ENCODE measurements around the gene PPP2R5C.
A peak's percentile ranks its signal among the peaks of the same experiment; 100 is the strongest.

The PPP2R5C gene

DNA sequence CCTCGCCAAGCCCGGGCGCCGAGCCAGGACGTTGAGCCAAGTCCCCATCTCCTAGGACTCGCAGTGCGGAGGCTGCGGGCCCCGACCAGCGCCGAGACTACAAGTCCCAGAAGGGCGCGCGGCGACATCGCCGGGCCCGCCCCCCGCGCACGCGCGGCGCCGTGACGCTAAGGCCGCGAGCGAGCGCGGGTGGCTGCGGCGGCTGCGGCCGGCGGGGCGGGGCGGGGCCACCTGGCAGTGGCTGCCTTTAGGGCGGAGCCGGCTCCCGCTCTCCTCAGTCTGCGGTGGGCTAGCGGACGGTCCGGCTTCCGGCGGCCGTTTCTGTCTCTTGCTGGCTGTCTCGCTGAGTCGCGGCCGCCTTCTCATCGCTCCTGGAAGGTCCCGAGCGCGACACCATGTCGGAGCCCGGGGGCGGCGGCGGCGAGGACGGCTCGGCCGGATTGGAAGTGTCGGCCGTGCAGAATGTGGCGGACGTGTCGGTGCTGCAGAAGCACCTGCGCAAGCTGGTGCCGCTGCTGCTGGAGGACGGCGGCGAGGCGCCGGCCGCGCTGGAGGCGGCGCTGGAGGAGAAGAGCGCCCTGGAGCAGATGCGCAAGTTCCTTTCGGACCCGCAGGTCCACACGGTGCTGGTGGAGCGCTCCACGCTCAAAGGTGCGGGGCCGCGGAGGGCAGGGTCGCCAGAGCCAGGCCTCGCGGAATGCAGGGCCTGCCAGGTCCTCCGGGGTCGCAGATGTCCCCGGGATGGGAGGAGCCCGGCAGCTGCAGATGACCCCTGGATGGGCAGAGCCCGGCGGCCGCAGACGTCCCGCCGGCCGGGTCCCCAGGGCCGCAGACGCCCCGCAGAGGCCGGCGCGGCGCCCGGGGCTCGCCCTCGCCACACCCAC lies 203.0 kb downstream of the PPP2R5C start, which contains the start of gene DYNC1H1 (continued):
- TF ChIP-seq, protein P1, sequence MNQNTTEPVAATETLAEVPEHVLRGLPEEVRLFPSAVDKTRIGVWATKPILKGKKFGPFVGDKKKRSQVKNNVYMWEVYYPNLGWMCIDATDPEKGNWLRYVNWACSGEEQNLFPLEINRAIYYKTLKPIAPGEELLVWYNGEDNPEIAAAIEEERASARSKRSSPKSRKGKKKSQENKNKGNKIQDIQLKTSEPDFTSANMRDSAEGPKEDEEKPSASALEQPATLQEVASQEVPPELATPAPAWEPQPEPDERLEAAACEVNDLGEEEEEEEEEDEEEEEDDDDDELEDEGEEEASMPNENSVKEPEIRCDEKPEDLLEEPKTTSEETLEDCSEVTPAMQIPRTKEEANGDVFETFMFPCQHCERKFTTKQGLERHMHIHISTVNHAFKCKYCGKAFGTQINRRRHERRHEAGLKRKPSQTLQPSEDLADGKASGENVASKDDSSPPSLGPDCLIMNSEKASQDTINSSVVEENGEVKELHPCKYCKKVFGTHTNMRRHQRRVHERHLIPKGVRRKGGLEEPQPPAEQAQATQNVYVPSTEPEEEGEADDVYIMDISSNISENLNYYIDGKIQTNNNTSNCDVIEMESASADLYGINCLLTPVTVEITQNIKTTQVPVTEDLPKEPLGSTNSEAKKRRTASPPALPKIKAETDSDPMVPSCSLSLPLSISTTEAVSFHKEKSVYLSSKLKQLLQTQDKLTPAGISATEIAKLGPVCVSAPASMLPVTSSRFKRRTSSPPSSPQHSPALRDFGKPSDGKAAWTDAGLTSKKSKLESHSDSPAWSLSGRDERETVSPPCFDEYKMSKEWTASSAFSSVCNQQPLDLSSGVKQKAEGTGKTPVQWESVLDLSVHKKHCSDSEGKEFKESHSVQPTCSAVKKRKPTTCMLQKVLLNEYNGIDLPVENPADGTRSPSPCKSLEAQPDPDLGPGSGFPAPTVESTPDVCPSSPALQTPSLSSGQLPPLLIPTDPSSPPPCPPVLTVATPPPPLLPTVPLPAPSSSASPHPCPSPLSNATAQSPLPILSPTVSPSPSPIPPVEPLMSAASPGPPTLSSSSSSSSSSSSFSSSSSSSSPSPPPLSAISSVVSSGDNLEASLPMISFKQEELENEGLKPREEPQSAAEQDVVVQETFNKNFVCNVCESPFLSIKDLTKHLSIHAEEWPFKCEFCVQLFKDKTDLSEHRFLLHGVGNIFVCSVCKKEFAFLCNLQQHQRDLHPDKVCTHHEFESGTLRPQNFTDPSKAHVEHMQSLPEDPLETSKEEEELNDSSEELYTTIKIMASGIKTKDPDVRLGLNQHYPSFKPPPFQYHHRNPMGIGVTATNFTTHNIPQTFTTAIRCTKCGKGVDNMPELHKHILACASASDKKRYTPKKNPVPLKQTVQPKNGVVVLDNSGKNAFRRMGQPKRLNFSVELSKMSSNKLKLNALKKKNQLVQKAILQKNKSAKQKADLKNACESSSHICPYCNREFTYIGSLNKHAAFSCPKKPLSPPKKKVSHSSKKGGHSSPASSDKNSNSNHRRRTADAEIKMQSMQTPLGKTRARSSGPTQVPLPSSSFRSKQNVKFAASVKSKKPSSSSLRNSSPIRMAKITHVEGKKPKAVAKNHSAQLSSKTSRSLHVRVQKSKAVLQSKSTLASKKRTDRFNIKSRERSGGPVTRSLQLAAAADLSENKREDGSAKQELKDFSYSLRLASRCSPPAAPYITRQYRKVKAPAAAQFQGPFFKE (tag by site-specific recombination; IDR thresholded peaks at IDR 0.05; ENCODE audit: borderline replicate concordance): peak; percentile 35; the same call in 1 of the 2 replicates
- TF ChIP-seq ZNF76 (tag by site-specific recombination; IDR thresholded peaks at IDR 0.05; ENCODE audit: borderline replicate concordance, low read depth) (peak; percentile 75; the same call in 1 of the 2 replicates), KLF1 (tag by site-specific recombination; IDR thresholded peaks at IDR 0.05) (peak; percentile 61), ZNF660 (tag by site-specific recombination; IDR thresholded peaks at IDR 0.05) (peak; percentile 78; the same call in 1 of the 2 replicates), ZNF19 (tag by site-specific recombination; IDR thresholded peaks at IDR 0.05; ENCODE audit: low read depth) (no peak), ZNF501 (tag by site-specific recombination; IDR thresholded peaks at IDR 0.05) (peak; percentile 94), ZSCAN30 (tag by site-specific recombination; IDR thresholded peaks at IDR 0.05) (peak; percentile 46; the same call in 1 of the 2 replicates), ZNF600 (tag by site-specific recombination; IDR thresholded peaks at IDR 0.05) (peak; percentile 86), YY2 (tag by site-specific recombination; IDR thresholded peaks at IDR 0.05) (peak; percentile 55; the same call in 1 of the 2 replicates), ZXDB (tag by site-specific recombination; IDR thresholded peaks at IDR 0.05) (peak; percentile 48; the same call in 1 of the 2 replicates)
- TF ChIP-seq, protein P2, sequence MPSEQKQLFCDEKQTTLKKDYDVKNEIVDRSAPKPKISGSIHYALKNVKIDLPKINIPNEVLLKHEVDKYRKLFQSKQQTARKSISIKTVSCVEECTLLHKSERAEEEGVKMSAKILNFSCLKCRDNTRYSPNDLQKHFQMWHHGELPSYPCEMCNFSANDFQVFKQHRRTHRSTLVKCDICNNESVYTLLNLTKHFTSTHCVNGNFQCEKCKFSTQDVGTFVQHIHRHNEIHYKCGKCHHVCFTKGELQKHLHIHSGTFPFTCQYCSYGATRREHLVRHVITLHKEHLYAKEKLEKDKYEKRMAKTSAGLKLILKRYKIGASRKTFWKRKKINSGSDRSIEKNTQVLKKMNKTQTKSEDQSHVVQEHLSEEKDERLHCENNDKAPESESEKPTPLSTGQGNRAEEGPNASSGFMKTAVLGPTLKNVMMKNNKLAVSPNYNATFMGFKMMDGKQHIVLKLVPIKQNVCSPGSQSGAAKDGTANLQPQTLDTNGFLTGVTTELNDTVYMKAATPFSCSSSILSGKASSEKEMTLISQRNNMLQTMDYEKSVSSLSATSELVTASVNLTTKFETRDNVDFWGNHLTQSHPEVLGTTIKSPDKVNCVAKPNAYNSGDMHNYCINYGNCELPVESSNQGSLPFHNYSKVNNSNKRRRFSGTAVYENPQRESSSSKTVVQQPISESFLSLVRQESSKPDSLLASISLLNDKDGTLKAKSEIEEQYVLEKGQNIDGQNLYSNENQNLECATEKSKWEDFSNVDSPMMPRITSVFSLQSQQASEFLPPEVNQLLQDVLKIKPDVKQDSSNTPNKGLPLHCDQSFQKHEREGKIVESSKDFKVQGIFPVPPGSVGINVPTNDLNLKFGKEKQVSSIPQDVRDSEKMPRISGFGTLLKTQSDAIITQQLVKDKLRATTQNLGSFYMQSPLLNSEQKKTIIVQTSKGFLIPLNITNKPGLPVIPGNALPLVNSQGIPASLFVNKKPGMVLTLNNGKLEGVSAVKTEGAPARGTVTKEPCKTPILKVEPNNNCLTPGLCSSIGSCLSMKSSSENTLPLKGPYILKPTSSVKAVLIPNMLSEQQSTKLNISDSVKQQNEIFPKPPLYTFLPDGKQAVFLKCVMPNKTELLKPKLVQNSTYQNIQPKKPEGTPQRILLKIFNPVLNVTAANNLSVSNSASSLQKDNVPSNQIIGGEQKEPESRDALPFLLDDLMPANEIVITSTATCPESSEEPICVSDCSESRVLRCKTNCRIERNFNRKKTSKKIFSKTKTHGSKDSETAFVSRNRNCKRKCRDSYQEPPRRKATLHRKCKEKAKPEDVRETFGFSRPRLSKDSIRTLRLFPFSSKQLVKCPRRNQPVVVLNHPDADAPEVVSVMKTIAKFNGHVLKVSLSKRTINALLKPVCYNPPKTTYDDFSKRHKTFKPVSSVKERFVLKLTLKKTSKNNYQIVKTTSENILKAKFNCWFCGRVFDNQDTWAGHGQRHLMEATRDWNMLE (tag by site-specific recombination; conservative IDR thresholded peaks at IDR 0.05; ENCODE audit: low read depth): no peak
- TF ChIP-seq, protein P3, sequence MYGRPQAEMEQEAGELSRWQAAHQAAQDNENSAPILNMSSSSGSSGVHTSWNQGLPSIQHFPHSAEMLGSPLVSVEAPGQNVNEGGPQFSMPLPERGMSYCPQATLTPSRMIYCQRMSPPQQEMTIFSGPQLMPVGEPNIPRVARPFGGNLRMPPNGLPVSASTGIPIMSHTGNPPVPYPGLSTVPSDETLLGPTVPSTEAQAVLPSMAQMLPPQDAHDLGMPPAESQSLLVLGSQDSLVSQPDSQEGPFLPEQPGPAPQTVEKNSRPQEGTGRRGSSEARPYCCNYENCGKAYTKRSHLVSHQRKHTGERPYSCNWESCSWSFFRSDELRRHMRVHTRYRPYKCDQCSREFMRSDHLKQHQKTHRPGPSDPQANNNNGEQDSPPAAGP (tag by site-specific recombination; IDR thresholded peaks at IDR 0.05): peak; percentile 74
- TF ChIP-seq, protein P4, sequence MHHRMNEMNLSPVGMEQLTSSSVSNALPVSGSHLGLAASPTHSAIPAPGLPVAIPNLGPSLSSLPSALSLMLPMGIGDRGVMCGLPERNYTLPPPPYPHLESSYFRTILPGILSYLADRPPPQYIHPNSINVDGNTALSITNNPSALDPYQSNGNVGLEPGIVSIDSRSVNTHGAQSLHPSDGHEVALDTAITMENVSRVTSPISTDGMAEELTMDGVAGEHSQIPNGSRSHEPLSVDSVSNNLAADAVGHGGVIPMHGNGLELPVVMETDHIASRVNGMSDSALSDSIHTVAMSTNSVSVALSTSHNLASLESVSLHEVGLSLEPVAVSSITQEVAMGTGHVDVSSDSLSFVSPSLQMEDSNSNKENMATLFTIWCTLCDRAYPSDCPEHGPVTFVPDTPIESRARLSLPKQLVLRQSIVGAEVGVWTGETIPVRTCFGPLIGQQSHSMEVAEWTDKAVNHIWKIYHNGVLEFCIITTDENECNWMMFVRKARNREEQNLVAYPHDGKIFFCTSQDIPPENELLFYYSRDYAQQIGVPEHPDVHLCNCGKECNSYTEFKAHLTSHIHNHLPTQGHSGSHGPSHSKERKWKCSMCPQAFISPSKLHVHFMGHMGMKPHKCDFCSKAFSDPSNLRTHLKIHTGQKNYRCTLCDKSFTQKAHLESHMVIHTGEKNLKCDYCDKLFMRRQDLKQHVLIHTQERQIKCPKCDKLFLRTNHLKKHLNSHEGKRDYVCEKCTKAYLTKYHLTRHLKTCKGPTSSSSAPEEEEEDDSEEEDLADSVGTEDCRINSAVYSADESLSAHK (tag by site-specific recombination; IDR thresholded peaks at IDR 0.05): 0 out of 2 replicates have a peak, but pooled peaks have one; percentile 7
- TF ChIP-seq, protein P5, sequence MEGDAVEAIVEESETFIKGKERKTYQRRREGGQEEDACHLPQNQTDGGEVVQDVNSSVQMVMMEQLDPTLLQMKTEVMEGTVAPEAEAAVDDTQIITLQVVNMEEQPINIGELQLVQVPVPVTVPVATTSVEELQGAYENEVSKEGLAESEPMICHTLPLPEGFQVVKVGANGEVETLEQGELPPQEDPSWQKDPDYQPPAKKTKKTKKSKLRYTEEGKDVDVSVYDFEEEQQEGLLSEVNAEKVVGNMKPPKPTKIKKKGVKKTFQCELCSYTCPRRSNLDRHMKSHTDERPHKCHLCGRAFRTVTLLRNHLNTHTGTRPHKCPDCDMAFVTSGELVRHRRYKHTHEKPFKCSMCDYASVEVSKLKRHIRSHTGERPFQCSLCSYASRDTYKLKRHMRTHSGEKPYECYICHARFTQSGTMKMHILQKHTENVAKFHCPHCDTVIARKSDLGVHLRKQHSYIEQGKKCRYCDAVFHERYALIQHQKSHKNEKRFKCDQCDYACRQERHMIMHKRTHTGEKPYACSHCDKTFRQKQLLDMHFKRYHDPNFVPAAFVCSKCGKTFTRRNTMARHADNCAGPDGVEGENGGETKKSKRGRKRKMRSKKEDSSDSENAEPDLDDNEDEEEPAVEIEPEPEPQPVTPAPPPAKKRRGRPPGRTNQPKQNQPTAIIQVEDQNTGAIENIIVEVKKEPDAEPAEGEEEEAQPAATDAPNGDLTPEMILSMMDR (tag by site-specific recombination; IDR thresholded peaks at IDR 0.05): peak; percentile 65
- TF ChIP-seq, protein P6, sequence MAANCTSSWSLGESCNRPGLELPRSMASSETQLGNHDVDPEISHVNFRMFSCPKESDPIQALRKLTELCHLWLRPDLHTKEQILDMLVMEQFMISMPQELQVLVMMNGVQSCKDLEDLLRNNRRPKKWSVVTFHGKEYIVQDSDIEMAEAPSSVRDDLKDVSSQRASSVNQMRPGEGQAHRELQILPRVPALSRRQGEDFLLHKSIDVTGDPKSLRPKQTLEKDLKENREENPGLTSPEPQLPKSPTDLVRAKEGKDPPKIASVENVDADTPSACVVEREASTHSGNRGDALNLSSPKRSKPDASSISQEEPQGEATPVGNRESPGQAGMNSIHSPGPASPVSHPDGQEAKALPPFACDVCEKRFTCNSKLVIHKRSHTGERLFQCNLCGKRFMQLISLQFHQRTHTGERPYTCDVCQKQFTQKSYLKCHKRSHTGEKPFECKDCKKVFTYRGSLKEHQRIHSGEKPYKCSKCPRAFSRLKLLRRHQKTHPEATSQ (tag by site-specific recombination; IDR thresholded peaks at IDR 0.05): peak; percentile 82; the same call in 1 of the 2 replicates
- TF ChIP-seq, protein P7, sequence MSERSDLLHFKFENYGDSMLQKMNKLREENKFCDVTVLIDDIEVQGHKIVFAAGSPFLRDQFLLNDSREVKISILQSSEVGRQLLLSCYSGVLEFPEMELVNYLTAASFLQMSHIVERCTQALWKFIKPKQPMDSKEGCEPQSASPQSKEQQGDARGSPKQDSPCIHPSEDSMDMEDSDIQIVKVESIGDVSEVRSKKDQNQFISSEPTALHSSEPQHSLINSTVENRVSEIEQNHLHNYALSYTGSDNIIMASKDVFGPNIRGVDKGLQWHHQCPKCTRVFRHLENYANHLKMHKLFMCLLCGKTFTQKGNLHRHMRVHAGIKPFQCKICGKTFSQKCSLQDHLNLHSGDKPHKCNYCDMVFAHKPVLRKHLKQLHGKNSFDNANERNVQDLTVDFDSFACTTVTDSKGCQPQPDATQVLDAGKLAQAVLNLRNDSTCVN (tag by site-specific recombination; optimal IDR thresholded peaks at IDR 0.05): peak; percentile 81

All from HEK293 (cell line).